Measurements from ENCODE around the gene PBX4. TPM values are rescaled to one million over a fixed set of nuclear protein-coding genes. Genes with fewer than 3 reads are reported as not detected.

Gene PBX4
- total RNA-seq, 3 donors from 2014 or later (not counting 1 experiment from before 2014, with no cell fraction given), result 10.7 to 15.9 (median 11.1) TPM

DNA sequence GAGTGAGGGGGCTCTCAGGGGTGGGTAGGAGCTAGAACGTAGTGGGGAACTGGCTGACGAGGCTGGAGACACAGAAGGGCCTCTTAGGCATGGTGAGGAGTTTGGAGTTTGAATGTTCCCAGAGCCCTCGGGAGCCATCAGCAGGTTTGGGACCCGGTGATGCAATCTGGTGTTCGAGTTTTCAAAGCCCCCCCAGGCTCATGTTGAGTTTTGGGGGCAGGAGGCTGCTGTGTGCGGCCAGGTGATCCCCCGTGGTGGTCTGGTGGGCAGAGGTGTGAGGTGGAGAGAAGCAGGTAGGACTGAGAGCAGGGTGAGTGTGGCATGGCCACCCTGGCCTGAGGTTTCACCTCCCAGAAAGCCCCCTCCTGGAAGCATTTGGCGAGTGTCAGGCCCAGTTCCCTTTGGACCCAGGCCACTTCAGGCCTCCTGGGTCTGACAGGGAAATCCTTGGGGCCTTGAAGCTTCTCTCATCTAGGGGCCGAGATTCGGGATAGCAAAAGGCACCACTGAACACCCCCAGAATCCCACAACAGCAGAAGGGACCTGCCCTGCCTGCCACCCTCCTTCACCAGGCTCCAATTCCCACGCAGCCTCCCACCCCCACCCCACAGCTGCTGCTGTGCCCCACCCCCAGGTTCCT is 88.6 kb downstream of the PBX4 start:
- ATAC-seq (no peak), DNase-seq (no peak)
- H3K27me3 ChIP-seq (ENCODE audit: control insufficient read depth, insufficient read depth, low read length), result no peaks in the 10 kb centered on the region
- H3K4me1 ChIP-seq (ENCODE audit: control insufficient read depth, insufficient read depth, low read length), result peaks cover 11% of the 10 kb centered on the region
- no peak overlapping the region for H3K27ac ChIP-seq (ENCODE audit: low read length)
- peaks cover 13% of the 10 kb centered on the region for H3K36me3 ChIP-seq (ENCODE audit: control insufficient read depth, insufficient read depth, low read length)
- WGBS (ENCODE audit: insufficient coverage), result 87% methylated on average over 11 of the region's 11 CpGs
- H3K9me3 ChIP-seq (ENCODE audit: control insufficient read depth, insufficient read depth, low read length), result no peaks in the 10 kb centered on the region
- no peak for TF ChIP-seq CTCF (IDR thresholded peaks at IDR 0.05)
- H3K4me3 Mint-ChIP-seq, result no peak overlapping the region
- no peak overlapping the region for H3K4me3 ChIP-seq (ENCODE audit: low read length)
- peak overlapping the region in 1 of 2 donors; percentile 20 for H3K27ac Mint-ChIP-seq
- H3K4me1 Mint-ChIP-seq, result peaks cover 6 to 22% of the 10 kb centered on the region in 2 donors
- H3K9me3 Mint-ChIP-seq, result no peaks in the 10 kb centered on the region
- intact Hi-C loops (cut with micrococcal nuclease), result no loop called here
- H3K36me3 Mint-ChIP-seq, result no peaks in the 10 kb centered on the region
- no peaks in the 10 kb centered on the region for H3K27me3 Mint-ChIP-seq (ENCODE audit: low read depth in 2 of 2)

DNA sequence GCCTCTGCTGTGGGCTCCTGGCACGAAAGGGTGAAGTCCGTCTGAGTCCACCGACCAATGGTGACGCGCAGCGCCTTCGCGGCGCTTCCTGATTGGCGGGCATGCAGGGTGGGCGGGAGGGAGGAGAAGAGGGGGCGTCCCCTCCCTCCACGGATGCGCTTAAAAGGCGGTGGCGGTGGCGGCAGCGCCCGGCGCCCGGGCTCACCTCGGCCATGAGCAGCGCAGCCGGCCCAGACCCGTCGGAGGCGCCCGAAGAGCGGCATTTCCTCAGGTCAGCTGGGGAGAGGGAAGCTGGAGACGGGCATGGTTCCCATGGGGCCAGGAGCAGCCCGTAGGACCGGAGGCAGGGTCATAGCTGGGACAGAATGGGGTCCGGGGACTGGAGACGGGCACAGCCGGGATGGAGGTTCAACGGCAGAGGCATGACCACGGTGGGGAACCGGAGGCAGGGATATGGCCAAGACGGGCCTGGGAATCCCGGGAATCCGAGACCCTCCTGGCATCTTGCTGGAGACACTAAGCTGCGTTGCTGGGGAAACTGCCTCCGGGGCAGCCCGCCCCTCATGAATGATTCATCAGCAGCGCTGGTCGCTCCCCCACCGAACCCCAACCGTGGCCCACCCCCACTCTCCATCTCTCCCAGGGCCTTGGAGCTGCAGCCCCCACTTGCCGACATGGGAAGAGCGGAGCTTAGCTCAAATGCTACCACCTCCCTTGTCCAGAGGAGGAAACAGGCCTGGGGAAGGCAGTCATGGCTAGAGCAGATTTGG is 89.6 kb downstream of the PBX4 start, which contains the start of gene YJEFN3:
YJEFN3 (plus strand) TSS at position 191 of the 770 bp plus-strand sequence; CDS start at position 213, 22 bp downstream.
- no peak for TF ChIP-seq CTCF (IDR thresholded peaks at IDR 0.05)
- WGBS (ENCODE audit: insufficient coverage), result 95% methylated on average over 50 of the region's 50 CpGs
- intact Hi-C loops (cut with micrococcal nuclease), result no loop called here

DNA sequence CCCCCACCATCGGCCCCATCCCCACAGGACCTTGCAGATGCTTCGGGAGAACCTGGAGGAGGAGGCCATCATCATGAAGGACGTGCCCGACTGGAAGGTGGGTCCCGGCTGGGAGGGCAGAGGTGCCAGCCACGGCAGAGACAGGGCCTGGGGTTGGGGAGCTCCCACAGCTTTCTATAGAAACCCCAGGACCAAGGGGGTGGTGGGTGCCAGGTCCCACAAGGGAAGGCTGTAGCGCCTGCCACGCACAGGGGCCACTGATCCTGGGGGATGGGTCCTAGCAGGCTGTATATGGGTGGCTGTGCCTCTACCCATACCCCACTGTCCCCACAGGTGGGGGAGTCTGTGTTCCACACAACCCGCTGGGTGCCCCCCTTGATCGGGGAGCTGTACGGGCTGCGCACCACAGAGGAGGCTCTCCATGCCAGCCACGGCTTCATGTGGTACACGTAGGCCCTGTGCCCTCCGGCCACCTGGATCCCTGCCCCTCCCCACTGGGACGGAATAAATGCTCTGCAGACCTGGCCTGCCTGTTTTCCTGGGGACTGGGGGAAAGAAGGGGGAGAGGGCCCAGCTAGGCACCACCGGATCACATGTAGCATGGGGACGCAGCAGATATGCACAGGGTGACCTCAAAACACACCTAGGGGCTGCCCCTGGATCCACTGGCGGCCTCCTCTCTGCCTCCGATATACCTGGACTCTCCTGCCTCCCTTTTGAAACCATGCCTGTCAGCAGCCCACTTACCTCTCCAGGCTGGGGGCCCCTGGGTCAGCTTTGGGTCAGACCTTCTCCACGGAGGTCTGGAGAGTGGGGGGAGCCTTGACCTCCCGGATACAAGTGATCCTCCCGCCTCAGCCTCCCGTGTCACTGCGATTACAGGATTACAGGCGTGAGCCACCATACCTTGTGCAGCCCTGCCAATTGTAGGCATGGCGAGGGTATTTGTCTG is 90.5 kb downstream of the PBX4 start:
- H3K4me3 Mint-ChIP-seq, result no peak overlapping the region
- intact Hi-C loops (cut with micrococcal nuclease), result no loop called here
- Histone ChIP-seq H3K4me3 (ENCODE audit: low read length) (no peak overlapping the region), H3K4me1 (ENCODE audit: control insufficient read depth, insufficient read depth, low read length) (peaks cover 11% of the 10 kb centered on the region), H3K9me3 (ENCODE audit: control insufficient read depth, insufficient read depth, low read length) (no peaks in the 10 kb centered on the region), H3K36me3 (ENCODE audit: control insufficient read depth, insufficient read depth, low read length) (peaks cover 21% of the 10 kb centered on the region), H3K27me3 (ENCODE audit: control insufficient read depth, insufficient read depth, low read length) (no peaks in the 10 kb centered on the region), H3K27ac (ENCODE audit: low read length) (no peak overlapping the region)
- ATAC-seq (no peak), DNase-seq (no peak)
- no peak overlapping the region for H3K27ac Mint-ChIP-seq
- TF ChIP-seq CTCF (IDR thresholded peaks at IDR 0.05), result no peak
- H3K27me3 Mint-ChIP-seq (ENCODE audit: low read depth in 2 of 2), result no peaks in the 10 kb centered on the region
- peaks cover 6 to 15% of the 10 kb centered on the region in 2 donors for H3K4me1 Mint-ChIP-seq
- H3K9me3 Mint-ChIP-seq, result no peaks in the 10 kb centered on the region
- WGBS (ENCODE audit: insufficient coverage), result 94% methylated on average over 27 of the region's 27 CpGs
- no peaks in the 10 kb centered on the region for H3K36me3 Mint-ChIP-seq

More for the DNA sequence above, 89.6 kb downstream of the PBX4 start, which contains the start of gene YJEFN3:
- Histone ChIP-seq H3K4me3 (ENCODE audit: low read length) (no peak within 1 kb of the TSS), H3K27ac (ENCODE audit: low read length) (no peak within 1 kb of the TSS), H3K9me3 (ENCODE audit: control insufficient read depth, insufficient read depth, low read length) (no peaks in the 10 kb centered on the region), H3K36me3 (ENCODE audit: control insufficient read depth, insufficient read depth, low read length) (peaks cover 21% of the 10 kb centered on the region), H3K27me3 (ENCODE audit: control insufficient read depth, insufficient read depth, low read length) (no peaks in the 10 kb centered on the region), H3K4me1 (ENCODE audit: control insufficient read depth, insufficient read depth, low read length) (peaks cover 11% of the 10 kb centered on the region)
- Mint-ChIP-seq H3K4me1 (peaks cover 6 to 17% of the 10 kb centered on the region in 2 donors), H3K27ac (peak within 1 kb of the TSS in 1 of 2 donors; percentile 20), H3K36me3 (no peaks in the 10 kb centered on the region), H3K27me3 (ENCODE audit: low read depth in 2 of 2) (no peaks in the 10 kb centered on the region), H3K4me3 (no peak within 1 kb of the TSS), H3K9me3 (no peaks in the 10 kb centered on the region)
- ATAC-seq (no peak), DNase-seq (no peak)
